HG03175 (cell line): ENCODE measurements around the gene LEP.

Source experiments
- ATAC-seq: cut with Tn5 transposase; IDR thresholded peaks from one replicate; pipeline ENCODE4 v1.9.1; 2021; ENCODE audit warnings: mild to moderate bottlenecking, moderate library complexity; ENCODE audit not compliant: unreplicated experiment

The LEP gene

DNA sequence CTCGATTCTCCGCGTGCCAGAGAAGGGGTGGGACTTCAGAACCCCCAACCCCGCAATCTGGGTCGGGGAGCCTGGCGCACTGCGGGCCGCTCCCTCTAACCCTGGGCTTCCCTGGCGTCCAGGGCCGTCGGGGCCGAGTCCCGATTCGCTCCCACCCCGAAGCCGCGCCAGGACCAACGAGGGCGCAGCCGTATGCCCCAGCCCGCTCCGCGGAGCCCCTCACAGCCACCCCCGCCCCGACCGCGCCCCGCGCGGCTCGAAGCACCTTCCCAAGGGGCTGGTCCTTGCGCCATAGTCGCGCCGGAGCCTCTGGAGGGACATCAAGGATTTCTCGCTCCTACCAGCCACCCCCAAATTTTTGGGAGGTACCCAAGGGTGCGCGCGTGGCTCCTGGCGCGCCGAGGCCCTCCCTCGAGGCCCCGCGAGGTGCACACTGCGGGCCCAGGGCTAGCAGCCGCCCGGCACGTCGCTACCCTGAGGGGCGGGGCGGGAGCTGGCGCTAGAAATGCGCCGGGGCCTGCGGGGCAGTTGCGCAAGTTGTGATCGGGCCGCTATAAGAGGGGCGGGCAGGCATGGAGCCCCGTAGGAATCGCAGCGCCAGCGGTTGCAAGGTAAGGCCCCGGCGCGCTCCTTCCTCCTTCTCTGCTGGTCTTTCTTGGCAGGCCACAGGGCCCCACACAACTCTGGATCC is at the start of gene LEP:
Gene LEP, plus strand, starts transcription at position 583 of the 691 bp plus-strand sequence. CDS start 10,741 bp downstream, outside the sequence.
- no peak for ATAC-seq

DNA sequence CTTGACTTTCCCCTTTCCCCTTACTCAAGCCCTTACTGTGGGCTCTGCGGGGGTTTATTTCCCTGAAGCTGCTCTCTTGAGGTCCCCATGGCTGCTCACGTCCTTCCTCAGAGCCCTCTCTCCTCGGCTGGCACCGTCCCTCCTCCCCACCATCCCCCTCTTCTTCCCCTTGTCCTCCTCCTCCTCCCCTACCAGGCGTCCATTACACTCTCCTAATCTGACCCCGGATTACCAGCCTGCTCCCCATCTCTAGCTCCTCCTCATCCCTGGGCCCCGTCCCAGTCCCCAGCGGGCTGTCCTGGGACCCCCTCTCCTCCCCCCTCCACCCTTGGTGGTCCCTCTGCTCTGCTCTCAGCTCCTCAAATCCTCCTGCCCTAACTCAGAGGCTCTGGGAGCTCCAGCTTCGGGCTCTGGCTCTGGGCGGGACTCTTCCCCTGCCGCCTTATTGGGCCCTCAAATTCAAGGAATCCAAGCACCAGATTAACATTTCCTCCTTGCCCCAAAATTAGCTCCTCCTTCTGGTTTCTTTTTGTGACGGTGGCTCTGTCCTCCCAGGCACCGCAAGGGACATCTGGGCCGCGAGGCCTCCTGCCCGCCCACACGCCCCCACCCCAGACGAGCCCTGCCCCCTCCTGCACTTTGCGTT is 48.5 kb upstream of the LEP start:
- no peak for ATAC-seq

DNA sequence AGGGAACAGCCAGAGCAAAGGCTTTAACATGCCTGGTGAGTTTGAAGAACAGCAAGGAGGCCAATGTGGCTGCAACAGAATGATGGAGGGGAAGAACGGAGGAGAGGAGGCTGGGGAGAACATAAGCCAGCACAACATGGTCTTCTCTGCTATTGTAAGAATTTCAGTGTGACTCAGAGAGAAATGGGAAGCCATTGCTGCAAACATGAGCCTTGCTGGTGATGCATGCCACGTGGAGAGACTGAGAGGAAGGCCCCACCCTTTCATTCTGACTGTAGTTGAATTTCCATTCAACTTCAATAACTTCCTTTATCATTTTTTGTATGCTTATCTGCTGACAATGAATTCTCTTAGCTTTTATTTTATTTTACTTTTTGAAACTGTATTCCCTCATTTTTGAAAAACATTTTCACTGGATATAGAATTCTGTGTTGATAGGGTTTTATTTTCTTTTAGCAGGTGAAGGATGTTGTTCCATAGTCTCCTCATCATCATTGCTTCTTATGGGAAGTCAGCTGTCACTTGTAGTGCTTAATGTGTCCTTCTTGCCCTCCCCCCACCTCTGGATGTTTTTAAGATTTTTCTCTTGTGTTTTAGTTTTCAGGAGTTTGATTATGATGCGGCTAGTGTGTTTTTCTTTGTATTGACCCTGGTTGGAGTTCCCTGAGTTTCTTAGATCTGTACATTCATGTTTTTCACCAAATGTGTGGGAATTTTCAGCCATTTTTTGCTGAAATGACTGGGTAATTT is 46.4 kb upstream of the LEP start:
- ATAC-seq: no peak

DNA sequence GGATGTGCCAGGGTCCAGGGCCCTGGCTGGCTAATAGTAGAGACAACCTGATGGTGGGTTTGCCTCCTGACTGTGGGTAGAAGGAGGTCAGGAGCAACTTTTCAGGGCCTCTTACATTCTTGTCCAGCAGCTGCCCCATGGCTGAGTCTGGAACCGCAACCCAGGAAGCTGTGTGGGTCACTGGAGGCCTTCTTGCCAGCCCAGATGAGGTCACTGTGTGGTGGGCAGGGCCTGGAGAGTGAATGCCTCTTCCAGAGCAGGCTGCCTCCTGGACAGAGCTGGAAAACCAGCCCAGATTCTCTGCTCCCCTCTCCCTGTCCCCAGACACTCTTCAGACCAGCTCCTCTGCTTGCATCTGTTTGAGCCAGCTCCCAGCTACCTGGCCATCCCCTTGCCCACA is 43.5 kb upstream of the LEP start:
- ATAC-seq: no peak

DNA sequence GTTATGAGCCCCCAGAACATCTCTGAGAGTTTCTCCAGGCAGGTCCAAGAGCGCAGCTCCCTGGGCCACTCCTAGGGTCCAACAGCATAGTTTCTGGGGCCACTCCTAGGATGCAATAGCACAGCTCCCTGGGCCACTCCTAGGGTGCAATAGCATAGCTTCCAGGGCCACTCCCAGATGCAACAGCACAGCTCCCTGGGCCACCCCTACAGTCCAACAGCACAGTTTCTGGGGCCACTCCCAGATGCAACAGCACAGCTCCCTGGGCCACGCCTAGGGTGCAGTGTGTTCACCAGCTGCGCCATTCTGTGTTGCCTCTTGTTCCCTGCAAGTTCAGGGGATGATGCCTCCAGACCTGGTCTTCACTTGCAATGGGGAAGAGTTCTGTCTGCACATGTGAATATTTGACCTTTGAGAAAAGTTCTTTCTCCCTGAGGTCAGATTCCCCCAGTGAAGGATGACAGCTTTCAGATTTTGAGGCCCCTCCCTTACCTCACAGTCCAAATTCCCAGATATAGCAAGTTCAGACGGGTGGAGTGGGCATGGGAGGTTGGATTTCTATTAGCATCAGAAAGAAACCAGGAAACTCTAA is 43.0 kb upstream of the LEP start:
- no peak for ATAC-seq

DNA sequence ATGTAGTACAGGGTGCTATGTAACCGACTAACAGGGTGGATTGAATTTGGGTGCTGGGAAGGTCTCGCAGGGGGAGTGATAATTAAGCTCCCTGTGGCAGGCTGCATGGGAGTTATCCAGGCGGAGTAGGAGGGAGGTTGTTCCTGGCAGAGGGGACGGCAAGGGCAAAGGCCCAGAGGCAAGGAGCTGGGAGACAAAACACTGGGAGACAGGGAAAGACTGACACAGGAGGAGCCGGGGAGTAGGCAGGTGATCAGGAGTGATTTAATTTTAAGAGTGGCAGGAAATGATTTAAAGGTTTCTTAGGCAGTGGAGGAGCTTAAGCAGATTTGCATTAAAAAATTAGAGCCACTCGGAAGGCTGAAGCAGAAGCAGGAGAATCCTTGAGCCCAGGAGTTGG is 40.7 kb upstream of the LEP start:
- no peak for ATAC-seq

DNA sequence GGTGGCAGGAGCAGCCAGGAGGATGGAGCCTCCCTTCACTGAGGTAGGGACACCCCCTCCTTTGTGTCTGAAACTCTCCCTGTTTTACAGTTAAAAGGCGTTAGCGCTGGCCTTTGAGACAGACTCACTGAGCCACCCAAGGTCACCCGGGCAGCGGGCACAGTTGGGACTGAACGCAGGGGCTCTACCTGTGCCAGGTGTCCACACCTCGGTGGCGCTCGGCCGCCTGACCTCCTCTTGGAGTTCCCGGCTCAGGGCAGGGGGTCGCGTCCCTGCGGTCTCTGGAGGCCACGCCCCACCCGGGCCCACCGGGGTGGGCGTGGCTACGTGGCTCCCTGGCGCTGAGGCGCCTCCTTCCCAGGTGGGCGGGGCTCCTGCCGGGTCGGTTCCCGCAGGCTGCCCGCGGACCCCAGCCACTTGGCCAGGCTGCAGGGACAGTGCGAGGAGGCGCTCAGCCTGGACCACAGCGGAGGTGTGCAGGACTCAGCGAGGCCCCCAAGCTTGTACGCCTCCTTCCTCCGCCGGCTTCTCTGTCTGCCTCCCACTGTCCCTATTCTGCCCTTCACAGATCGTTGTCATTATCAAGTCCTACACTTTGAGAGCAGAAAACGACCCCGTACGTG is 39.9 kb upstream of the LEP start:
- ATAC-seq: no peak

DNA sequence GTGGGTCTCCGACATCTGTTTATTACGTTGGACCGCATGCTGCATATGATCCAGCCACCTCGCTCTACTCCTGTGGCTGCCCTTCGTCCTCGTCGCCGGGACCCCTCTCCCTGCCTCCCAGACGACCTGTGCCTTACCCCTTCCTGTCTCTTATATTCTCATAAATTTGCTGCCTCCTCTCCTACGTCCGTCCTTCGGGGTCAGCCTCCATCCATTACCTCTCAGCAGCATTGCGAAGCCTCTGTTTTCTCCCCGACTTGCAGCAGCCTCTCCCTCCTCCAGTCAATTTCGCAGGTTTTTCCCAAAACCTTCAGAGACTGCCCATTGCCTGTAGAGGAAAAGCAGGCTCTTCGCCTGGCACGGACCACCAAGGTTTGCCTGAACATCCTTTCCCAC is 39.4 kb upstream of the LEP start:
- ATAC-seq: no peak

DNA sequence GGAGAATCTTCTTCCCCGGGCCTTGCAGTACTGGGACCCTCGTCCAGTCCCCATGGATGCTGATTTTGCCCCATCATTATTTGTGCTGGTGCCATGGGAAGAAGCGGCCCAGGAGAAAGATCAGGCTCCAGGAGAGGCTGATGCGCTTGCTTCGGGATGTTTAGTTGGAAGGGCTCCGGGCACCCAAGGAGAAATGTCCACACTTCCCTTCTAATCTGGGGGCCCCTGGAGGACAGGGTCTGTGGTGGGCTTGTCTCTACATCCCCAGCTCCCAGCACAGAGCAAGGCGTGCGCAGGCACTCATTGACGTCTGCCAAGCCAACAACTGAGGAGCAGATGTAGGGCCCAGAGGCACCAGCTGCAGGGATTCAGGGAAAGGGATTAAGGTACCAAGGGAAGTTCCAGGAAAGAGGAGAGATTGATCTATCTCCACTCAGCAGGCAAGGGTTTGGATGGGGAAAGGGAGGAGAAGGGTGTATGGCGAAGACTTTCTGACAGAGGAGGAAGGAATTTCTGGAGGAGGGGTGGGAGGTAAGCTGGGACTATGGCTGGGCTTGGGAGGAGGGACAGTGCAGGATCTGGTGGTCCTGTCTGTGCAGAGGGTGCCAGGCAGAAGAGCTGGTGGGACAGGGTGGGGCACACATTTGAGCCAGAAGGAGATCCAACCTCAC is 38.7 kb upstream of the LEP start:
- no peak for ATAC-seq

DNA sequence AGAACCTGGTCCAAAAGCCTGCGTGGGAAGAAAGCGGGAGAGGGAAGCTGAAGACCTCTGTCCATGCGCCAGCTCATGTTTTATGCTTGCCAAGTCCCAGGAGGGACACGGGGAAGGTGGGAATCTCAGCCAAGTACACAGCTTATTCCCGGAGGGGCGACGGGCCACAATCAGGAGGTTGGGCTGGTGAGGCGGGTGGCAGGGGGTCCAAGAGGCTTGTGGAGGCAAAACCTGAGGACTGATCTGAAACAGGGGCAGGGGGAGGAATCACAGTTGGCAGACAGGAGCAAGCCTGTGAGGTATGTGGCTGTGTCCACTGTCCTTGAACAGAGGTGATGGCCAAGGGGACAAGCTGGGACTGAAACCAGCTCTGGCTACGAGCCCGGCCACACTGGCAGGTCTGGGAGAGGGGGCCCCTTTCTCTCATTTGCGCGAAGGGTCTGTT is 38.0 kb upstream of the LEP start:
- no peak for ATAC-seq

DNA sequence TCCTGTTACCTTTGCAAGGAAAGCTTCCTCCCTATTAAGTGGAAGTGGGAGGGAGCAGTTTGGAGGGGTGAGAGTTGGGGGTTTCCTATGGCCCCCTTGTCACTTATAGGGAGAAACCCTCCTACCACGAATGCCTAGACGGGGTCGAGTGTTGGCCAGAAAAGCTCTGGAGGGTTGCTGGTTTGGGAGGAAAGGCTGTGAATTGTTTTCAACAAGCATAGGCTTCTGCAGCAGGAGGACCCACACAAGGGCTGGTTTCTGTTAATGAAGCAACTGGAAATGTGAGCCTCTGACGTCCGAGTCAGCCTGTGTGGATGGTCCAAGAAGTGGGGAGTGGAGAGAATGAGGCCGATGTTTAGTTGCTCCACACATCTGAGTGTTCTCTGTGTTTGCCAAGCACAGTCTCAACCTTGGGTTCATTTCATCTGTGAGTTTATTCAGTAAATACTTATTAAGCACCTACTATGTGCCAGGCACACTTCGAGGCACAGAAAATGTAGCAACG is 37.3 kb upstream of the LEP start:
- ATAC-seq: no peak

DNA sequence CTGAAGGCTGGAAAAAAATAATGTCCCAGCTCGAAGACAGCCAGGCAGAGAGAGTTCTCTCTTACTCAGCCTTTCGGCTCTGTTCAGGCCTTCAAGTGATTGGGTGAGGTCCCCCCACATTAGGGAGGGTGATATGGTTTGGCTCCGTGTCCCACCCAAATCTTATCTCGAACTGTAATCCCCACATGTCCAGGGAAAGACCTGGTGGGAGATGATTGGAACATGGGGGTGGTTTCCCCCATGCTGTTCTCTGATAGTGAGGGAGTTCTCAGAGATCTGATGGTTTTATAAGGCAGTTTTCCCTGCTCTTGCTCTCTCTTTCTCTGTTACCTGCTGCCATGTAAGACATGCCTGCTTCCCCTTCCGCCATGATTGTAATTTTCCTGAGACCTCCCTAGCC is 36.6 kb upstream of the LEP start:
- no peak for ATAC-seq

DNA sequence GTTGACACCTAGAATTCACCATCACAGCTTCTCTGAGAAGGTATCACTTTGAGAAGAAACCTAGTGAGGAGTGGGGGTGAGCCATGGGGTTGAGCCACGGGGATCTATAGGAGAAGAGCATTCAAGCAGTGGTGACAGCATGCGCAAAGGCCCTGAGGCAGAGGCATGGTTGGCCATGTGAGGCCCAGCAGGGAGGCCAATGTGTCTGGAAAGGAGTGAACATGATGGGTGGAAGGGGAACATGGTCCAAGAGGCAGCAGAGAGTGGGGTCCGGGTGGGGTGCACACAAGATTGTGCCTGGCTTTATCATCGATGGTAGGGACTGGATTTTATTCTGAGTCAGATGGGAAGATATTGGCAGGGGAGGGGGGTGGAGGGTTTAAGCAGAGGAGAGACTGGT is 36.0 kb upstream of the LEP start:
- no peak for ATAC-seq

DNA sequence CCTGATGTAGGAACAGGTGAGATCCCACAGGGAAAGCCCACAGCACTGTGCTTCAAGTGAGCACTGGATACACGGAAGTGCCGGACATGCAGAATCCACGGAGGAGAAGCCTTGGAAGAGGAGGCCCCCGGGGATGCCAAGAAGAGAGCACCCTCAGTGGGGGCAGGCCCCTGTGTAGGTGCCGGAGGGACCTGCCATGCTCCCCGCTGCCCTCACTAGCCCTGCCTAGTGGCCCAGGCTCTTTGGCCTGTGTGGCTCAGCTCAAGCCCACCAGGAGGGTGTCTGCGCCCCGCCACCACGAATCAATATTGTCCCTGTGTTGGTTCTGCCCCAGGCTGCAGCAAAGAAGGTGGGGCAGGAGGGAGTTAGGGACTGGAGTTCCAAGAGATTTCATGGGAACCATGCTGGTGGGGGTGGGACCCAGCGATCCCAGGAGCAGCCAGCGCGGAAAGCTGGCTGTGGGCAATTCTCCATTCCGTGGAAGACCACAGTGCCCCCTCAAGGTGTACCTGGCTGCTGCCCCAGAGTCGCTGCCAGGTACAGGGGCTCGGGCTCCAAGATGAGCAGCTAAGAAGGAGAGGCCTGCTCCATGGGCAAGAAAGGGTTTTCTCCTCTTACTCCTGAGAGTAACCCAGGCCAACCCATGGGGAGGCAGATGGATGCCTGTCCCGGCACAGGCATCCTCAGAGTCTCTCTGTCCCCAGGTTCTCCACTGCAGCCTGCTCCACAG is 34.9 kb upstream of the LEP start:
- no peak for ATAC-seq

DNA sequence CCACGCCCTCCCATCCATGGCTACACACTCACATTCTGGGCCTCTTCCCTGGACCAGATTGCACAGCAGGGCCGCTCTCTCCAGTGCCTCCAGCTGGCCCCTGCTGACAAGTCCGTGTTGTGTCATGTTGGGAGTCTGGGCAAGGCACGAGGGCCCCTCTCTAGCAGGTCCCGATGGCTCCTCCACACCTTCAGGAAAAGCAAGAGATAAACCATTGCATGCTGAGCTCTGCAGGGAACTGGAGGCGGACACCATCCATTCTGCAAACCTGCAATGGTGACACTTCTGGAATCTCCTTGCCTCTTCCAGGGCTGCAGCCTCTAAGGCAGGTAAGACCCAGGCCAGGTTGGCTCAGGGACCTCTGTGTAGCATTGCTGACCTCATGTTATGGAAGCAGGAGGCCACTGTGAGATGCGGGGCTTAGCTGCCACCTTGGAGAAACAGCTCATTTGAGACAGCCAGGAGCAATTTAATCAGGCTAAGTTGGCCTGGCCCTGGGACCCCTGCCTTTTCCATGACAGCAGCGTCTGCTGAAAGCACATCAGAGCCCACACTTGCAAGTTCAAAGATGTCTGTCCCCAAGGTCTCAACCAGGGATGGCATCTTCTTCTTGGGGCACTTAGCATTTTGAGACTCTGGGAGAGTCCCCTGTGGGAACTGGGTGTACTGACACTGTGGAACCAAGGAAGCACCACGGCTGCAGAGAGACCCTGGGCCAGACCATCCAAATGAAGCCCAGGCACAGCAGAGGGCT is 34.2 kb upstream of the LEP start:
- no peak for ATAC-seq

DNA sequence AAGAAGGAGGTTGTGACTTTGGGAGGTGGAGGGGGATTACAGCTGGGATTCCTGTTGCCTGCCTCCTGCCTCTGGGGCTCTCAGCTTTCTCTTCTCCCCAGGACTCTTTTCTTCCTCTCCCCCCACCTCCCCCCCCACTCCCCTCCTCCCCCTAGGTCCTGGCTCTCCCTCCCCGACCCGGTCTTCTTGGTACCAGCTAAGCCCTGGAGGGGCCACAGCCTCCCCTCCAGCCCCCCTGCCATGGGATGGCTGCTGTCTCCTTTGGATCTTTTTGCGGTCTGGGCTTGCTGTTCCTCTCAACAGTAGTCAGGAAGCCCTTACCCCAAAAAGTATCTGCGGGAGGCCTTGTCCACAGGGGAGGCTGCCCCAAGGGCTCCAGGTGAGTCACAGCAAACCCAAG is 33.5 kb upstream of the LEP start:
- no peak for ATAC-seq

DNA sequence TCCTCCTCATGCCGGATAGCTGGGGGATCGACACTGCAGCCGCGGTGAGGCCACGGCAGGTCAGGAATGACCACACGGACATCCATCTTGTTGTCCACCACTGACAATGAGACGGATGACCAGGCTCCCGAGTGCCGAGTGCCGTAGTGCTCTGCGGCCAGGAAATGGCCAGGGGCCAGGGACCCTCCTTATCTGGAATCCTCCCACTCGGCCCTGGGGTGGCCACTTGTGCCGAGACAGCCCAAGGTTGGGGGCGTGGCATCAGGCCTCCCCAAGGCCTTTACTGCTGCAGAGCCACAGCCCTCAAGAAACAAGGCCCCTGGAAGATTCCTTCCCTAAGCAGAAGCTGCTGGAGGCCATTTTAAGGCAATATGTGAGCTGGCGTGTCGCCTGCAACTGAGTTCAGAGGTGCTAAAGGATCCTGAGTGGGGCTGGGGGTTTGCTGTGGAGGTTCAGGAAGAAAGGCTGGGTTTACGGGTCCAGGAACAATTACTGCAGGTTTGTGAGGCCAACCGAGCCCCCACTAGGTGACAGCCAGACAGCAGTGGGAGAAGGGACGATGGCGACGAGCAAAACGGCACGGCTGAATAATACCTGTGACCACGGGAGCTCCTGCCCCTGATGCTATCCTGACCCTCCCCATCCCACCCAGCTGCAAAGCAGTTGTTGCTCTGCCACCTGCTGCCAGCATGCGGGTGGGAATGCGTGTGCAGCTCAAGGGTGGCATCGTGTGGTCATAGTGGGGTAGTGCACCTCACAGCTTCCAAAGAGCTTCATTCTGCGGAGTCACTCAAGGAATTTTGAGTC is 31.6 kb upstream of the LEP start:
- ATAC-seq: peak; percentile 69

DNA sequence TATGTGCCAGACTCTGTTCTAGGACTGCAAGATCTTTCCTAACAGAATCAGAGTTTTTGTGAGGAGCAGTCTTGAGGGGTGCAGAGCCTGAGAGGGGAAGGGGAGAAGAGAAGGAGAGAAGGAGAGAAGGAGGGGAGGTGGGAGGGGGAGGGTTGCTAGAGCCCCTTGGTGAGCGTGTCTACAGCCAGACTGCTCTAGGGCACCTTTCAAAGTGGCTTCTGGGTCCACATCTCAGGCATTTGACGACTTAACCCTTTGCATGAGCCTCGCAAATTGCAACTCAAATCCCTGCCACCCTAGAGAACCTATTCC is 31.1 kb upstream of the LEP start:
- ATAC-seq: no peak
